ENCODE measurements around the gene CD2AP.
"Not testable (repeated sequence)": the region's sequence is repeated elsewhere in the genome, so short reads cannot be mapped to it uniquely, and the experiment has no call there.

The CD2AP gene

DNA sequence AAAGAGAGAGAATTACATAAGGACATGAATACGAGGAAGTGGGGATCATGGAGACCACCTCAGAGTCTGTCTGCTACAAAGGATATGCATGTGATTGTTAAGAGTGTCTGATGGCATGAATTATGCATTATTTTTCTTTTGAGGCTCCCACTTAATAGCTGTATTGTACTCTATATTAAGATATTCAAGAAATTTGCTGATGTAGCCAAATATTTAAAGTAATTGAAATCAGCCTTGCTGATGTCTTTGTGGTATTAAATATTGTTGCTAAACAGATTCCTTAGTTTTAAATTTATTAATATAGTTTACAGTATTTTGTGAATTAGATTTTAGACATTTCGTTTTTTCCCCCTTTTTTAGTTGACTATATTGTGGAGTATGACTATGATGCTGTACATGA is 25.3 kb downstream of the CD2AP start:
- no peak for DNase-seq

DNA sequence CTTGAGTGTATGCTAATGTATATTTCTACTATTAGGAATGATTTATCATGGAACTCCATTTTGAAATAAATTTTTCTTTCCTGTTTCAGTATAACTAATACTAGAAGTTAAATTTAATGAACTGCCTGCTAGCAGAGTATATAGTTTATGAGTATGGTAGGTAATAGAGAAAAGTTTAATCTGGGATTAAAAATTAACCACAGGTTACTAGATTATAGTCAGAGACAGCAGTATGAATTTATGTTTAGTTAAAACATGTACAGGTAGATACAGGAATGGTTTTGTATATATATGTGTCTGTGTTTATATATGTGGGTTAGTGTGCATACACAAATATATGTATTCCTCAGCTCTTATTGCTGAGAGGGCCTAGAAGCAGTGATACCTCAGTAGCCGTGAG is 32.3 kb downstream of the CD2AP start:
- DNase-seq = no peak

DNA sequence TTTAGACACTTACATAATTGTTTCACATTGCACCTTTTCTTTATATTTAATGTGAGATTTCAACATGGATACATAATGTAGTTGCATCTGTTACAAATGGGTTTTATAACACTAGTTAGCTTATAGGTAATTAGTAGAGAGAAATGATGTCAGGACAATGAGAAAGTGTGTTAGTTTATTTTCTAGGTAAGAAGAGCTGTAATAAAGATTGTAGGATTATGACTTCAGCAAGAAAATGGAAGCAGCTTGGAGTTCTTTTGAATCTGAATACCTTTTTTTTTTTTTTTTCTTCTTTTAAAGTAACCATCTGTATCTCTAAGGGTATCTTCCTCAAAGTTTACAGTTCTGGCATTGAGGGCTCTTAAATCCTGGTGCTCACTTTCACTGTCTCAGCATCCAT is 35.3 kb downstream of the CD2AP start:
- no peak for DNase-seq

DNA sequence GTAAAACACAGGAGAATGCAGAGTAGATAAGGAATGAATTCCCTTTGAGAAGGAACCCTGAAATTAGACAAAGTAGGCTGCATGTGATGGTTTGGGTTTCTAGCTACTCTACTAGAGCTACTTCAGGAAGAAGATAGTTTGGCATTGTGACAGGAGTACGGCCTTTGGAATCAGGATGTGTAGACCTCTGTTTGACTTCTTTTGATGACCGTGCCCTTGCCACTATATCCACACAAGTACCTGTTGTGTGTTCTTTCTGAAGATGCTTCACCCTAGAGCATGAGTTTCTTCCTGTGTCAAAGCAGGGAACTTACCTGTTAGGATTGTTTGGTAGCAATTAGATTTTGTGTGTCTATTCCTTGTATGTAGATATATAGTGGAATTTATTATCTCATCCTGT is 41.7 kb downstream of the CD2AP start:
- DNase-seq = no peak

DNA sequence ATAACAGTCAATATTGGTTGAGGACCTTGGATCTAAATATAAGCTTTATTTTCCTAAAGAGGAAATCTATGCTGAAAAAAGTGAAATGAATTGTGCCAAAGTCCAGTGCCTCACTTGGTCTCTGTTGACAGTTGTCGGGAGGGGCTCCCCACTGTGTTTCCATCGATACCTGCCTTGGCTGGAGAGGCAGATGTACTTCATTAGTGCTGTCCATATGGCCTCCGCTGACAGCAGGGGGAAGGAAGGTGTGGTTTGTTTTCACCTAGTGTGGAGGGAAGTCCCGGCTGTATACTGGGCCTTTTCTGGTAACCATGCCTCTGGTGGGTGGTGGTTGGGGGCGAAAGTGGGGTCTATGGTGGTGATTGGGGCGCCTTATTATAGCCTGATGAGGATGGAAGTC is 42.7 kb downstream of the CD2AP start:
- DNase-seq = no peak

DNA sequence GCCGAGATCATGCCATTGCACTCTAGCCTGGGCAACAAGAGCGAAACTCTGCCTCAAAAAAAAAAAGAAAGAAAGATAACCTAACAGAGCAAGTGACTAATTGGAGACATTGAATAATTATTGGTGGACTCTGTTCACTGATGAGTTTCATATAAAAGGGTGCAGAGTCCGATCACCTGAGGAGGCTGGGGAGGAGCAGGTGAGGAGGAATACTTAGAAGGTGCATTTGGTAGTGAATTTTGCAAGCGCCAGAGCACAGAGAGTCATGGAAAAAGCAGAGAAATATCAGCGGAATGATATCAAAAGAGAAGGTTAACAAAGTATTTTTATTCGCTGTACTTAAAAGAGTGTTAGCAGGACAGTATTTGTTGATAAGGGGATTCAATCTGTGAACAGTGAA is 44.4 kb downstream of the CD2AP start:
- no peak for DNase-seq

DNA sequence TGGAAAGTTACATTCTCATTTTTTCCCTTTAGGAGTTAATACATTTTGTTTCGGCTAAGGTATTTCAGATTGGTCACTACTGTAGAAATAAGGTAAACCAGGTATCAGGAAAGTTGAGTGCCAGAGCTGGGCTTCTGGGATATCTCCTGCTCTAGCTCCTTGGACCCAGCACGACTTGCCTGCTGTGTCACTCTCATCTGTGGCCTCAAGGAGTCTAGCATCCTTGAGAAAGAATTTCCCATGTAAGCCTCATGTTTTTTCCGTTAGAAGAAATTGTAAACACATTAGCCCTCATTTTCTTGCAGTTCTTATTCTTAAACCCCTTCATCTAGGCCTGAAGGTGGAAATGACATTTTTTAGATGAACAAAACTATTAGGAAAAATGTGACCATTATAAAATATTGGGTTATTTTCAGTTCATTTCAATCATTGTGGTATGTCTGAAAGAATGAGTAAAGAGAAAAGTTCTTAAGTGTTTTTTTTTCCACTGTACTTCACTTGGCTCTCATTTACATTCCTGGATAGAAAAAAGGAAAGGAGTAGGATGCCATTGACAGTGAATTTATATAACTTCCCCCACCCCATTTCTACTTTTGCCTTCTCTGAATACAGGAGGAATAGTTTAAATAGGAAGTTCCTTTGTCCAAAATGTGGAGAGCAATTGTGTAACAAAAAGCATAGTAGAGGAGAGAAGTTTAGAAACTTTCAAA is 46.7 kb downstream of the CD2AP start:
- no peak for DNase-seq

DNA sequence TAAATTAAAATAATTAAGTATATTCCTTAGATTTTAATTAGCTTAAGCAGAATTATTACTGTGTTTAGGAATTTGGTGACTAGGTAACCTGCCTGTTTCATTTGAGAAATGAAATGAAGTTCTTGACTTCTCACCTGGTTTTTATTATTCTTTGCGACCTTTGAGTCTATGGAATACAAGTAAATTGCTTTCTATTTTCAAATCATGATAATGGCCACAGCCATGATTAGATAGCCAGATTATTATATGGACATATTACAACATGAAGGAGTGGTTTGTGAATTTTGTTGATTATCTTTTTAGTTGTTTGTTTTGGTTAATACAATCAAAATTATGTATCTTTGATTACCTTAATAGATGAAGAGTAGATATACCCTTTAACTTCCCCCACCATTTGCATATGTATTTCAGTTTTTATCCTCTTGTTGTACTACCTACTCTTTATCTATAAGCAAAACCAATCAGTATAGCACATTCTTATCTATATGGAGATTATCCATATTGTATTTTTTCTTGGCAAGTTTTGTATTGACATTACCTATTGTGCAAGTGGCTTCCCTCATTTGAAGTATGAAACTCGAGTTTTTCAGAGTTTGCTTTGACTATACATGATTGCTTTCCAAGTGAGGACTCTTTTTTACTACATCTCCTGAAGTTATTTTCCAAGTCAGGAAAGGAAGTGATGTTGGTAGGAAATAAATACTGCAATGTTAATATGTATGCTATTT is 47.9 kb downstream of the CD2AP start:
- no peak for DNase-seq

DNA sequence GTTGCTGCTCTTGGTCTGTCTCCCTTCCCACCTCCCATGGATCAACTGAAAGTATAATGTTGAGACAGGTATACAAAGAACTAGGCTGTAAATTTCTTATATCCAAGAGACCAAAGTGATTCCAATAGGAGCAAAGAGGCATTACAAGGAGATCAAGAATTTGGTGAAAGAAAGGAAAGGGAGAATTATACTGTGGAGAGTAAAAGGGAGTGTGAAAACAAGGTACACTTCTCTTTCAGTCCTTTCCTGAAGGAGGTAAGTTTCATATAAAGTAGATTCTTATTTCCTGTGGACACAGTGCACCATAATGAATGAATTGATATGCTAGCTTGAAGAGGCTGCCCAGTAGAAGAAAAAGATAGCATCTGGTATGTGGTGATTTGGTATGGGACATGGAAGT is 49.7 kb downstream of the CD2AP start:
- no peak for DNase-seq

DNA sequence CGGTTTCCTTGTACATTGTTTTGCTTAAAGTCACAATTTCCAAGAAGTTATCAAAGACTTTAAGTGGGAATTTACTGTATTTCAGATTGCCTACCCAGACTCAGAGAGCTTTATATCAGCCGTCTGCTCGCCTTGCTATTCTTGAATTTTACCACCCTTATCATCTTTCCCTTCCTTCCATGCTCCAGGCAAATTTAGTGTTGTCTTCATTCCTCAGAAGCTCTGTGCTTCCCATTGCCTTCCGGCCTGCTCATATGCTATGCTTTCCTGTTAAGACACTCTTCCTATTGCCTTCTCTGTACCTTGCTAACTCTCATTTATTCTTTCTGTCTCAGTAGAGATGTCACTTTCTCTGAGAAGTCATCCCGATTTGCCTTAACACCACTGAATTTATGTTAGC is 52.1 kb downstream of the CD2AP start:
- no peak for DNase-seq

DNA sequence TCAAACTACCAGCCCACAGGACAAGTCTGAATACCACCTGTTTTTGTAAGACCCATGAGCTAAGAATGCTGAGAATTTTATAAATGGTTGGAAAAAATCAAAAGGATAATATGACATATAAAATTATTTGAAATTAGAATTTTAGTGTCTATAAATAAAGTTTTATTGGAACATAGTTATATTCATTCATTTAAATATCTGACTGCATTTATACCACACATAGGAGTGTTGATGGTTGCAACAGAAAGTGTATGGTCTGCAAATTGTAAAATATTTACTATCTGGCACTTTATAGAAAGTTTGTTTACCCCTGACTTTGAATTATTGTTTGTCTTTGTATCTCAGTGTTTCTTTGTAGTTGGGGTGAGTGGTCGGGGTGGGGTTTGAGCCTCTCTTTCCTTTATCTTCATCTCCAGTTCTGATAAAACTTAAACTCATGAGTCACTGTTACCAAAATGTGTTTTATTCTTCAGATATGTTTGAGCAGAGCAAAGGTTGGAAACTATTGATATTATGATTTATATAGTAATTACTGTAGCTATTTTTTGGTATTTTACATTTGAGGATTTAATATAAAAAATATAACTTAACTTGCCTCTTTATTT is 55.5 kb downstream of the CD2AP start:
- no peak for DNase-seq

DNA sequence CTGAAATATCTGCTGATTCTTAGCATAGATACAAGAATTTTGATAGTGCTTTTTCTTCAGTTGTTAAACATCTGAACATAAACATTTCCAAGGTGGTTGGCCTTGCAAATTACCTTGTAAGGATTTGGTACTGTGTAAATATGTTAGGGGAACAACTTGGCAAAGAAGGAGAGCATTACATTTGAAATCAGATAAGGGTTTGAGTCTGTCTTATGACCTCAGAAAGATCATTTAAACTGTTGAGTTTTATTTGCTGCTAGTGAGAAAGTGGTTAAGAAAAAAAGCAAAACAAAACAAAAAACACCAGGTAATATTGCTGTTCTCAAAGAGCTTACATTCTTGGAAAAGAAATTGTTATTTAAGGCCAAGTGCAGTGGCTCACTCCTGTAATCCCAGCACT is 56.5 kb downstream of the CD2AP start:
- no peak for DNase-seq

DNA sequence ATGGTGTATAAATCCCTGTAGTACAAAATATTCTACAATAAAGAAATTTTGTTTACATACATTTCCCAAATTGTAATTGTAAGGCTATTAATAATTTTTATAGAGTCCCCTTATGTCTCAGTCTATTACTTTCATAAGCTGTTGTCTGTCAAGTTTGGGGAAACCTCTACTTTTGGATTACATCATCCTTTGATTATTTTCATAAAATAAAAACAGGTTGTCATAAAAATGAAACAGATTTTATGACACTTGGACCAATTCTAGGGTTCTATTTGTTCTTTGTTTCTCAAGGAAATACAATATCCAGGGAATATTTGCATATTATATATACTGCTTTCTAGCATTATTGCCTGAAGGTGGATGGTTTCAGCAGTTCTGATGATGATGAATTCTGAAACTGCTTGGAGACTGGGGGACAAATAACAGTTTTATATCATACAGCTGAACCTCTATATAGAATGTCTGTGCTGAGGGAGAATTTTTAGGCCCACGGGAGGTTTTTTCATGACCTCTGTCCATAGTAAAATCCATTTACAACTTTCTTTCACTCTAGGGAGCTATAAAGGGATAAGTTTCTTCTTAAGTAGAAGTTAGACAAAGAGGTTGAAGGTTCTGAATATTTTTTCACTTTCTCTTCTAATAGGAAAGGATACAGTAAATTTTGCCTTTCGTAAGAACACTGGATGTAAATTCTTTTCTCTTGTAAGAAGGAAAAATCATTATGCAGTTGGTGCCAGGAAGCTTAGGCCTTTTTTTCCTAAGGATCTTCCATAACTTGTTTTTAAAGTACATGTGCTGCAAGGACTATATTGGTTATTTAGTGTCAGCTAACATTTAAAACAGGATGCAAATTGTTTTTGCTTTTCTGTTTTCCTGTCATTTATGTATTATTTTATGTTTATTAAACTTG is 58.0 kb downstream of the CD2AP start:
- no peak for DNase-seq

DNA sequence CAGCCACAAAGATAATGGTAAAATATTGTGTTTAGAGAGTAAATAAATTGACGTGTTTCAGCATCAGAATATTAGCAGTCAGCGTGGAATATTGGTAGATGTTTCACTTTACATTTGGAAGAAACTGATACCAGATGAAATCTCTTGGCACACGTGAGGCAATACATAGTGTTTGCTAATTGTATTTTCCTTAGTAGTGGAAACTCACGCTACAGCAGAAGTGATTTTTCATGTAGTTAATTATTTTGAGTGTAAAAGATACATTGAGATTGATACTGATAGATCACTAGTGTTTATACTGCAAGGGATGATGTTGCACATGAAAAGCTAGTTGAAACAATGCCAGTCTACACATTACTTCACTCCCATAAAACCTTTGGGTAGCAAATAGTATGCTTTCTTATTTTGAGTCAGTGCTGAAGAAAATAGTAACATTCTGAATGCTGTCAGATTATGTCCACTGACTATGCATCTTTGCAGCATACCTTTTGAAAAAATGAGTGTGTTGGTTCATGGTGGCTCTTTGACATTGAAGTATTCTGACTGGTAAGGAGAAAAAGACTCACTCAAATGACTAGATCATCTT is 59.3 kb downstream of the CD2AP start:
- DNase-seq = no peak

DNA sequence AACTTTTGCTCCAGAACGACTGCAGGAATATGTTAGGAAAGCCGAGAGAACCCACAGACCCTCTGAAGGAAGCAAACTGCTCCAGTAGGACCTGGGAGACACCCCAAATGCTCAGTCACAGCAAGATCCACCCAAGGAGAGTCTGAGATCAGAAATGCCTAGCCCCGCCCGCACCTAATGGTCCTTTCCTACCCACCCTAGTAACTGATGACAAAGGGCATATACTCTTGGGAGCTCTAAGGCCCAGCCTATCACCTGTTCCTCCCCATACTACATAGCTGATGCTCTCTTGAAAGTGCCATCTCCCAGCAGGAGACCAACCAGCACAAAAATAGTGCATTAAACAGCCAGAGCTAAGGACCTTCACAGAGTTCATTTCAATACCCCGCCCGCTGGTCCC is 67.6 kb downstream of the CD2AP start:
- DNase-seq = no peak

DNA sequence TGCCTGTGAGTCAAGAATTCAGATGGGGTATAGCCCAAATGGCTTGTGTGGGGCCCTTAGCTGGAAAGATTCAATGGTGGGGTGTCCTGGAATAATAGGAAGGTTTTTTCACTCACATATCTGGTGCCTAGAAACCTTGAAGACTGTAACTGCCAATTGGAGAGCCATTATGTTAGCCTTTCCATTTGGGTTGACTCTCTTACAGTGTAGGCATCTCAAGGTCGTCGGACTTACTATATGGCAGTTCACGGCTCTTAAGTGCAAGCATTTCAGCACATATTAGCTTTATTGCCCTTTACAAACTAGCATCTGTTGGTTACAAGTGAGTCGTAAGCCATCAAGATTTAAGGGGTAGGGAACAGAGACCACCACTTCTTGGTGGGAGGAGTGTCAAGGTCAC is 74.1 kb downstream of the CD2AP start:
- DNase-seq = no peak

DNA sequence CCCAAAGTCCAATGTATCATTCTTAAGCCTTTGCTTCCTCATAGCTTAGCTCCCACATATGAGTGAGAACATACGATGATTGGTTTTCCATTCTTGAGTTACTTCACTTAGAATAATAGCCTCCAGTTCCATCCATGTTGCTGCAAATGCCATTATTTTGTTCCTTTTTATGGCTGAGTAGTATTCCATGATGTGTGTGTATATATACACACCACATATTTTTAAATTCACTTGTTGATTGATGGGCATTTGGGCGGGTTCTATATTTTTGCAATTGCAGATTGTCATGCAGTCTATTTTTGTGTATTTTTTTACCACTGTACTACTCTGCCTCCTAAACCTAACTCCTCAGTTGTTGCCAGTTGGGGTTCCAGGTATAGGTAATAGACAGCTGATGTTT is 74.7 kb downstream of the CD2AP start:
- DNase-seq = no peak

DNA sequence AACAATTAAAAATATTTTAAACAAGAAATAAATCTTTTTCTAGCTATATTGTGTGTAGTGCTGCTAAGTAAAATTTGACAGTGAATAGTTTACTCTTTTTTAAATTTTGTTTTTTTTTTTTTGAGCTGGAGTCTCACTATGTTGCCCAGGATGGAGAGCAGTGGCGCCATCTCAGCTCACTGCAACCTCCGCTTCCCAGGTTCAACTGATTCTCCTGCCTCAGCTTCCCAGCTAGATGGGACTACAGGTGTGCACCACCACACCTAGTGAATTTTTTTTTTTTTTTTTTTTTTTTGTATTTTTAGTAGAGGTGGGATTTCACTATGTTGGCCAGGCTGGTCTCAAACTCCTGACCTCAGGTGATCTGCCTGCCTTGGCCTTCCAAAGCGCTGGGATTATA is 75.7 kb downstream of the CD2AP start:
- not testable (repeated sequence) for DNase-seq

DNA sequence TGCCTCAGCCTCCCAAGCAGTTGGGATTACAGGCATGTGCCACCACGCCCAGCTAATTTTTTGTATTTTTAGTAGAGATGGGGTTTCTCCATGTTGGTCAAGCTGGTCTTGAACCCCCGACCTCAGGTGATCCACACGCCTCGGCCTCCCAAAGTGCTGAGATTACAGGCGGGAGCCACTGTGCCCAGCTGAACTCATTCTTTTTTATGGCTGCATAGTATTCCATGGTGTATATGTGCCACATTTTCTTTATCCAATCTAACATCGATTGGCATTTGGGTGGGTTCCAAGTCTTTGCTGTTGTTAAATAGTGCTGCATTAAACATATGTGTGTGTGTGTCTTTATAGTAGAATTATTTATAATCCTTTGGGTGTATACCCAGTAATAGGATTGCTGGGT is 78.9 kb downstream of the CD2AP start:
- not testable (repeated sequence) for DNase-seq

DNA sequence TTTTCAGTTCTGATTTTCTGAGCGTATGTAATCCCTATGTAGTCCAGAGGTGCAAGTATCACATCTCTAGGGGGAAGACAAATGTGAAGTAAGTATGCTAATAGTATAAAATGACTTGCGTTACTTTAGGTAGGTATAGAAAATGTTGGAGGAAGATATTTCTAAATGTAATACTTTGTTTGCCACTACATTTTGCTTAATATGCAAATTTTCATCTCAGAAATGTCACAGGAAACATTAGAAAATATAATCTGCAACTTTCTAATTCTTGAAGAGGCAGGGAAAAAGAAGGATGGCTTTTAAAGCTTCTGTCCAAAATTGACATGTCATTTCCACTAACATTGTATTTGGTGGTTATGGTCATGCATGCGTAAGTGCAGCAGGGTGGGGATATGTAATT is 85.6 kb downstream of the CD2AP start:
- DNase-seq = no peak

DNA sequence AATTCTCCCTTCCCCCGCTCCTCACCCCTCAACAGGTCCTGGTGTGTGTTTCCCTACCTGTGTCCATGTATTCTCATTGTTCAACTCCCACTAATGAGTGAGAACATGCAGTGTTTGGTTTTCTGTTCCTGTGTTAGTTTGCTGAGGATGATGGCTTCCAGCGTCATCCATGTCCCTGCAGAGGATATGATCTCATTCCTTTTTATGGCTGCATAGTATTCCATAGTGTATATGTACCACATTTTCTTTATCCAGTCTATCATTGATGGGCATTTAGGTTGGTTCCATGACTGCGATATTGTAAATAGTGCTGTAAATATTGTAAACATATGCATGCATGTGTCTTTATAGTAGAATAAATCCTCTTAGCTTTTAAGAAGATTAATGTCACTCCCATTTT is 89.0 kb downstream of the CD2AP start:
- not testable (repeated sequence) for DNase-seq

DNA sequence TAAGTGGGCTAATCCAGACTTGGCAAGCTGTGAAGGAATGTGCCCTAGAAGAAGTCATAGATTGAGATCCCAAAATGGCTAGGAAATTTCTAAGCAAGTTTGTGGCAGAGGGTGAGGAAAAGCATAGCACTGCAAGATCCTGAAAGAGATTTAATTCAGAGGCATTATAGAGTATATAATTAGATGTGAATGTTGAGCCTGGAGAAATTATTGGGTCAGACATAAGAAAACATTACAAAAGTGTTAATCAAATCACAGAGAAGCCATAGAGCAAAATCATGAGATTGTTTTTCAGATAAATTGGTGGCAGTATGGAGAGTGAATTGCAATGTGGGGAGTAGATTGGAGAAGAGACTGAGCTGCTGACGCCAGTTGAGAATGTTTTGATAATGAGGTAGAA is 90.0 kb downstream of the CD2AP start:
- no peak for DNase-seq

DNA sequence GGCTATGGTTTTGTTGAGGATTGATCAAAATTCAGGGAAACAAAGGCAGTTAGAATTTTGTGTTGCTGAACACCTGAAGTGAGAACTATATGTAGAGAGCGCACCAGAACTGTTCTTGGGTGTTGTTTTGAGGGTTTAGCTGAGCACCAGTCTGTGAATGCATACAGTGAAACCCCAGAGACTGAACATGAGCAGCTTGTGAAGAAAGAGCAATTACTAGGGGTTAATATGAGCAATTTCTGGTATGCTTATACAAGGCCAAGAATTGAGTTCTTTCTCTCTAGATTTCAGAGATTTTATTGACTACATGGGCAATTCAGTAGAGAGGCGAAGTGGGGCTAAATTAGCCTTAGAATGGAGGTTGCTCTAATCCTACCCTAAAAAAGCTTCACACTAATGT is 93.9 kb downstream of the CD2AP start:
- DNase-seq = no peak

All from activated effector memory CD4-positive, alpha-beta T cell treated with anti-CD3 and anti-CD28 coated beads, Interleukin-2, amount 50 U/mL, for 16 hours (primary cell).